ENCODE measurements around the gene RGS6. TPM values are rescaled to one million over a fixed set of nuclear protein-coding genes. Genes with fewer than 3 reads are reported as not detected.

RGS6 gene
- total and polyA plus RNA-seq, 4 donors: 0.06 to 5.3 (median 0.17) TPM; not detected in 1

DNA sequence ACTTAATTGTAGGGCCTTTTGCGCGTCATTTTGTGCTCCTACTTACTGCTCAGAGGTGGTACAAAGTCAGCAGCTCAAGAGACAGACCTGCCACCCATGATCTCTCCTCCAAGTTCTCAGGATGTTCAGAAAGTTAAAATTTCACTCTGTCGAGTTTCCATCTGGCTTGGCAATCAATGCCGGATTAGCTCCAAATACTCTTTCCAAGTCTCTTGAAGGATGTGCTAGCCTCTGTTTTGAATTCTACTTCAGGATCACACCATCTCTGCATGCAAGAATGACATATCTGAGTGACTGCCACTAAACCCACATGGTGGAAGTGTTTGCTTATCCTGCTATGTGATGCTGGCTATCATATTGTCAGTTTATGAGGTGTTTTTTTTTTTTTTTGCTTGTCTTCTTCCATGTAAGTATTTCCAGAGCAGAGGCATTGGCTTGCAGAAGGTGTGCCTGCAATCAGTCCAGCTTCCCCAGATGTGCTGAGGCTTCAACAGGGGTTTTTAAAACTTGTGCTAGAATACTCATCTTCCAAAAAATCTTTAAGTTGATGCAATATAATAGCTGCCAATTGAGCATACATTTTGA is 125.6 kb downstream of the RGS6 start:
- Histone ChIP-seq H3K36me3 (ENCODE audit: control insufficient read depth in 4 of 4, insufficient read depth in 3 of 4, low read depth in 1 of 4, low read length in 3 of 4) (no peaks in the 10 kb centered on the region), H3K4me1 (ENCODE audit: control insufficient read depth in 4 of 4, insufficient read depth in 4 of 4, low read length in 3 of 4) (no peaks in the 10 kb centered on the region)

DNA sequence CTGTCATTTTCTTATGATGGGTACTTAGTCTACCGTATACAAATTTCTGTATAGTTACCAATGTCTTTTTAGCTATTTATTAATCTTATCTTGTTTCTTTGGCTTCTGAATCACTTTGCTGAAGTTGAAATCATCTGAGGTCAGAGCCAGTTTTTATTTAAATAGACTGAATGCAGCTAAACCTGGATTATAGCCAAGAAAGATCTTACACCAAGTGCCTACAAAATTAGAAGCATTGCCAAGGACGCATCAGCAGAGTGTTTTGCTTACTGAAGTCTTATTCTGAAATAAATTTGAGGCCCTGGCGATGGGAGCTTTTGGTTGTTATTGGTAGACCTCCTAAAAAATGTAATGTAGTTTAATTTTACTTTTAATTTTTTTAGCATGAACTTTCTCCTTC is 128.2 kb downstream of the RGS6 start:
- Histone ChIP-seq H3K36me3 (ENCODE audit: control insufficient read depth in 4 of 4, insufficient read depth in 3 of 4, low read depth in 1 of 4, low read length in 3 of 4) (no peaks in the 10 kb centered on the region), H3K9ac (ENCODE audit: low read depth in 1 of 2, low read length in 2 of 2) (no peak overlapping the region), H3K9me3 (ENCODE audit: control insufficient read depth in 4 of 4, low read length in 3 of 4) (no peaks in the 10 kb centered on the region), H3K4me1 (ENCODE audit: control insufficient read depth in 4 of 4, insufficient read depth in 4 of 4, low read length in 3 of 4) (no peaks in the 10 kb centered on the region), H3K4me3 (ENCODE audit: low read depth in 1 of 3, low read length in 3 of 3) (no peak overlapping the region), H3K27ac (ENCODE audit: low read depth in 1 of 2, low read length in 2 of 2) (no peak overlapping the region), H3K27me3 (ENCODE audit: control insufficient read depth in 4 of 4, insufficient read depth in 4 of 4, low read length in 3 of 4) (no peaks in the 10 kb centered on the region)
- TF ChIP-seq SP1 (IDR thresholded peaks at IDR 0.05): no peak
- TF ChIP-seq NR2F2 (IDR thresholded peaks at IDR 0.05): no peak
- TF ChIP-seq RAD21 (IDR thresholded peaks at IDR 0.05): no peak
- TF ChIP-seq YY1 (IDR thresholded peaks at IDR 0.05): no peak
- TF ChIP-seq HNF4G (IDR thresholded peaks at IDR 0.05): no peak
- TF ChIP-seq, protein P1, sequence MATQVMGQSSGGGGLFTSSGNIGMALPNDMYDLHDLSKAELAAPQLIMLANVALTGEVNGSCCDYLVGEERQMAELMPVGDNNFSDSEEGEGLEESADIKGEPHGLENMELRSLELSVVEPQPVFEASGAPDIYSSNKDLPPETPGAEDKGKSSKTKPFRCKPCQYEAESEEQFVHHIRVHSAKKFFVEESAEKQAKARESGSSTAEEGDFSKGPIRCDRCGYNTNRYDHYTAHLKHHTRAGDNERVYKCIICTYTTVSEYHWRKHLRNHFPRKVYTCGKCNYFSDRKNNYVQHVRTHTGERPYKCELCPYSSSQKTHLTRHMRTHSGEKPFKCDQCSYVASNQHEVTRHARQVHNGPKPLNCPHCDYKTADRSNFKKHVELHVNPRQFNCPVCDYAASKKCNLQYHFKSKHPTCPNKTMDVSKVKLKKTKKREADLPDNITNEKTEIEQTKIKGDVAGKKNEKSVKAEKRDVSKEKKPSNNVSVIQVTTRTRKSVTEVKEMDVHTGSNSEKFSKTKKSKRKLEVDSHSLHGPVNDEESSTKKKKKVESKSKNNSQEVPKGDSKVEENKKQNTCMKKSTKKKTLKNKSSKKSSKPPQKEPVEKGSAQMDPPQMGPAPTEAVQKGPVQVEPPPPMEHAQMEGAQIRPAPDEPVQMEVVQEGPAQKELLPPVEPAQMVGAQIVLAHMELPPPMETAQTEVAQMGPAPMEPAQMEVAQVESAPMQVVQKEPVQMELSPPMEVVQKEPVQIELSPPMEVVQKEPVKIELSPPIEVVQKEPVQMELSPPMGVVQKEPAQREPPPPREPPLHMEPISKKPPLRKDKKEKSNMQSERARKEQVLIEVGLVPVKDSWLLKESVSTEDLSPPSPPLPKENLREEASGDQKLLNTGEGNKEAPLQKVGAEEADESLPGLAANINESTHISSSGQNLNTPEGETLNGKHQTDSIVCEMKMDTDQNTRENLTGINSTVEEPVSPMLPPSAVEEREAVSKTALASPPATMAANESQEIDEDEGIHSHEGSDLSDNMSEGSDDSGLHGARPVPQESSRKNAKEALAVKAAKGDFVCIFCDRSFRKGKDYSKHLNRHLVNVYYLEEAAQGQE (IDR thresholded peaks at IDR 0.05): no peak
- no peak for TF ChIP-seq RXRA (IDR thresholded peaks at IDR 0.05)
- no peak for TF ChIP-seq EGR1 (IDR thresholded peaks at IDR 0.05; ENCODE audit: low read depth in 2 of 2)
- no peak for TF ChIP-seq GABPA (IDR thresholded peaks at IDR 0.05 in 1 of 2, conservative IDR thresholded peaks at IDR 0.05 in 1 of 2)
- DNase-seq (ENCODE audit: low spot score): no peak
- 66% methylated on average over 3 of the region's 3 CpGs for WGBS

More for the DNA sequence above, 125.6 kb downstream of the RGS6 start:
- Histone ChIP-seq H3K9me3 (ENCODE audit: control insufficient read depth in 4 of 4, low read length in 3 of 4) (no peaks in the 10 kb centered on the region), H3K27me3 (ENCODE audit: control insufficient read depth in 4 of 4, insufficient read depth in 4 of 4, low read length in 3 of 4) (no peaks in the 10 kb centered on the region), H3K27ac (ENCODE audit: low read depth in 1 of 2, low read length in 2 of 2) (no peak overlapping the region), H3K4me3 (ENCODE audit: low read depth in 1 of 3, low read length in 3 of 3) (no peak overlapping the region), H3K9ac (ENCODE audit: low read depth in 1 of 2, low read length in 2 of 2) (no peak overlapping the region)
- TF ChIP-seq GABPA (IDR thresholded peaks at IDR 0.05 in 1 of 2, conservative IDR thresholded peaks at IDR 0.05 in 1 of 2): no peak
- TF ChIP-seq JUND (IDR thresholded peaks at IDR 0.05): no peak
- TF ChIP-seq YY1 (IDR thresholded peaks at IDR 0.05): no peak
- TF ChIP-seq, protein P2, sequence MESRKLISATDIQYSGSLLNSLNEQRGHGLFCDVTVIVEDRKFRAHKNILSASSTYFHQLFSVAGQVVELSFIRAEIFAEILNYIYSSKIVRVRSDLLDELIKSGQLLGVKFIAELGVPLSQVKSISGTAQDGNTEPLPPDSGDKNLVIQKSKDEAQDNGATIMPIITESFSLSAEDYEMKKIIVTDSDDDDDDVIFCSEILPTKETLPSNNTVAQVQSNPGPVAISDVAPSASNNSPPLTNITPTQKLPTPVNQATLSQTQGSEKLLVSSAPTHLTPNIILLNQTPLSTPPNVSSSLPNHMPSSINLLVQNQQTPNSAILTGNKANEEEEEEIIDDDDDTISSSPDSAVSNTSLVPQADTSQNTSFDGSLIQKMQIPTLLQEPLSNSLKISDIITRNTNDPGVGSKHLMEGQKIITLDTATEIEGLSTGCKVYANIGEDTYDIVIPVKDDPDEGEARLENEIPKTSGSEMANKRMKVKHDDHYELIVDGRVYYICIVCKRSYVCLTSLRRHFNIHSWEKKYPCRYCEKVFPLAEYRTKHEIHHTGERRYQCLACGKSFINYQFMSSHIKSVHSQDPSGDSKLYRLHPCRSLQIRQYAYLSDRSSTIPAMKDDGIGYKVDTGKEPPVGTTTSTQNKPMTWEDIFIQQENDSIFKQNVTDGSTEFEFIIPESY (IDR thresholded peaks at IDR 0.05): no peak
- no peak for TF ChIP-seq RAD21 (IDR thresholded peaks at IDR 0.05)
- TF ChIP-seq HNF4G (IDR thresholded peaks at IDR 0.05): no peak
- no peak for TF ChIP-seq HNF4A (conservative IDR thresholded peaks at IDR 0.05)
- no peak for TF ChIP-seq RXRA (IDR thresholded peaks at IDR 0.05)
- TF ChIP-seq FOXA2 (IDR thresholded peaks at IDR 0.05): no peak
- no peak for TF ChIP-seq TAF1 (conservative IDR thresholded peaks at IDR 0.05)
- no peak for DNase-seq (ENCODE audit: low spot score)
- 90% methylated on average over 4 of the region's 4 CpGs for WGBS
